WTC11 (cell line): ENCODE data around the gene UBFD1. TPM values are rescaled to one million over a fixed set of nuclear protein-coding genes. Genes with fewer than 3 reads are reported as not detected.
A peak's percentile ranks its signal among the peaks of the same experiment; 100 is the strongest.

Experiments
- ATAC-seq: fragments of 200-7000 bp; cut with Tn5 transposase; 2 replicates; pipeline ENCODE4 v1.10.0; 2021; ENCODE audit warnings: mild to moderate bottlenecking, moderate library complexity
- Bru-seq: library from RNA; stranded (reverse); fragments of 400-500 nt; gene quantifications from one replicate; lab custom pipeline; 2021; lab: Mats Ljungman, UMichigan
- CTCF ChIA-PET: fragments of 300-600 bp; sonication (Branson Sonifier 250); formaldehyde crosslinking; loops from one replicate; lab custom pipeline; 2021; ENCODE audit warnings: antibody characterized with exemption; lab: Charles Lee
- POLR2A ChIA-PET: fragments of 350-600 bp; sonication (Branson Sonifier 250); formaldehyde crosslinking; loops from one replicate; lab custom pipeline; 2021; ENCODE audit warnings: antibody characterized with exemption; lab: Charles Lee
- DNase-seq: peaks from one replicate; pipeline ENCODE4 v3.0.0; 2021; ENCODE audit warnings: low spot score
- H3K27ac Mint-ChIP-seq: 2 replicates; pipeline ENCODE4 v1.8.0; 2021; ENCODE audit warnings: mixed read lengths
- H3K27me3 Mint-ChIP-seq: 2 replicates; pipeline ENCODE4 v1.8.0; 2021; ENCODE audit warnings: low read depth, mild to moderate bottlenecking, moderate library complexity, mixed read lengths
- H3K36me3 Mint-ChIP-seq: 2 replicates; pipeline ENCODE4 v1.8.0; 2021; ENCODE audit warnings: mixed read lengths
- H3K4me1 Mint-ChIP-seq: 2 replicates; pipeline ENCODE4 v1.8.0; 2022; ENCODE audit warnings: mixed read lengths
- H3K4me3 Mint-ChIP-seq: 2 replicates; pipeline ENCODE4 v1.8.0; 2021; ENCODE audit warnings: mild to moderate bottlenecking, moderate library complexity, mixed read lengths
- H3K9me3 Mint-ChIP-seq: 2 replicates; pipeline ENCODE4 v1.8.0; 2021; ENCODE audit warnings: mixed read lengths
- CBFB ChIP-seq: sonication (generic); formaldehyde crosslinking; IDR thresholded peaks from 2 replicates; pipeline ENCODE4 v1.8.1; 2022; ENCODE audit warnings: mild to moderate bottlenecking, low read depth, missing genetic modification reagents
- ETV6 ChIP-seq: sonication (generic); formaldehyde crosslinking; IDR thresholded peaks from 2 replicates; pipeline ENCODE4 v1.8.1; 2022; ENCODE audit warnings: mild to moderate bottlenecking, missing genetic modification reagents
- FOXK1 ChIP-seq: sonication (generic); formaldehyde crosslinking; IDR thresholded peaks from 2 replicates; pipeline ENCODE4 v1.8.0; 2022; ENCODE audit warnings: mild to moderate bottlenecking, moderate library complexity, missing genetic modification reagents
- FOXP1 ChIP-seq: sonication (generic); formaldehyde crosslinking; IDR thresholded peaks from 2 replicates; pipeline ENCODE4 v1.8.0; 2022; ENCODE audit warnings: missing genetic modification reagents, mild to moderate bottlenecking, moderate library complexity, borderline replicate concordance
- JAZF1 ChIP-seq: fragments of 250-450 bp; sonication (Bioruptor Pico); IDR thresholded peaks from 2 replicates; pipeline ENCODE4 v1.9.0; 2021; ENCODE audit warnings: moderate library complexity, mild to moderate bottlenecking, inconsistent platforms
- NR3C1 ChIP-seq: sonication (generic); formaldehyde crosslinking; conservative IDR thresholded peaks from 2 replicates; pipeline ENCODE4 v1.8.1; 2023; ENCODE audit warnings: low read depth, mild to moderate bottlenecking, missing genetic modification reagents
- RELA ChIP-seq: sonication (generic); formaldehyde crosslinking; IDR thresholded peaks from 2 replicates; pipeline ENCODE4 v1.8.1; 2022; ENCODE audit warnings: missing genetic modification reagents, mild to moderate bottlenecking, borderline replicate concordance
- ZBTB21 ChIP-seq: sonication (generic); formaldehyde crosslinking; IDR thresholded peaks from 2 replicates; pipeline ENCODE4 v1.8.1; 2023; ENCODE audit warnings: mild to moderate bottlenecking, missing genetic modification reagents, borderline replicate concordance
- ZNF219 ChIP-seq: sonication (generic); formaldehyde crosslinking; IDR thresholded peaks from 2 replicates; pipeline ENCODE4 v1.8.0; 2023; ENCODE audit warnings: missing genetic modification reagents, mild to moderate bottlenecking, borderline replicate concordance
- long read RNA-seq, 3 experiments: library from RNA in 1 of 3; library from capped mRNA in 1 of 3; library from polyadenylated mRNA in 1 of 3; unstranded in 2 of 3; stranded (forward) in 1 of 3; transcript quantifications; one replicate each; pipeline ENCODE4 v2.0.0, GENCODE V29; 2021
- total RNA-seq: library from RNA; stranded (reverse); gene quantifications from 3 replicates; pipeline ENCODE4 v1.2.3, GENCODE V29; 2021
- TF ChIP-seq, protein P1 (sequence below): sonication (generic); formaldehyde crosslinking; IDR thresholded peaks from 2 replicates; pipeline ENCODE4 v1.8.1; 2022; ENCODE audit warnings: low read depth, missing genetic modification reagents, borderline replicate concordance
- TF ChIP-seq, protein P2 (sequence below): sonication (generic); formaldehyde crosslinking; conservative IDR thresholded peaks from 2 replicates; pipeline ENCODE4 v1.8.1; 2022; ENCODE audit warnings: mild to moderate bottlenecking, missing genetic modification reagents
- TF ChIP-seq, protein P3 (sequence below): sonication (generic); formaldehyde crosslinking; IDR thresholded peaks from 2 replicates; pipeline ENCODE4 v1.8.0; 2022; ENCODE audit warnings: mild to moderate bottlenecking, missing genetic modification reagents
- TF ChIP-seq, protein P4 (sequence below): fragments of 250-450 bp; sonication (Bioruptor Pico); IDR thresholded peaks from 2 replicates; pipeline ENCODE4 v1.8.0; 2021; ENCODE audit warnings: mild to moderate bottlenecking
- TF ChIP-seq, protein P5 (sequence below): fragments of 250-450 bp; sonication (Bioruptor Pico); IDR thresholded peaks from 2 replicates; pipeline ENCODE4 v1.9.0; 2021; ENCODE audit warnings: mild to moderate bottlenecking
- TF ChIP-seq, protein P6 (sequence below): sonication (generic); formaldehyde crosslinking; IDR thresholded peaks from 2 replicates; pipeline ENCODE4 v1.8.1; 2023; ENCODE audit warnings: mild to moderate bottlenecking, missing genetic modification reagents, moderate library complexity
- TF ChIP-seq, protein P7 (sequence below): sonication (generic); formaldehyde crosslinking; IDR thresholded peaks from 2 replicates; pipeline ENCODE4 v1.8.0; 2023; ENCODE audit warnings: missing genetic modification reagents, mild to moderate bottlenecking, borderline replicate concordance
- TF ChIP-seq, protein P8 (sequence below): sonication (generic); formaldehyde crosslinking; IDR thresholded peaks from 2 replicates; pipeline ENCODE4 v1.8.1; 2022; ENCODE audit warnings: low read depth, mild to moderate bottlenecking, moderate library complexity, missing genetic modification reagents, borderline replicate concordance

Gene UBFD1, protein sequence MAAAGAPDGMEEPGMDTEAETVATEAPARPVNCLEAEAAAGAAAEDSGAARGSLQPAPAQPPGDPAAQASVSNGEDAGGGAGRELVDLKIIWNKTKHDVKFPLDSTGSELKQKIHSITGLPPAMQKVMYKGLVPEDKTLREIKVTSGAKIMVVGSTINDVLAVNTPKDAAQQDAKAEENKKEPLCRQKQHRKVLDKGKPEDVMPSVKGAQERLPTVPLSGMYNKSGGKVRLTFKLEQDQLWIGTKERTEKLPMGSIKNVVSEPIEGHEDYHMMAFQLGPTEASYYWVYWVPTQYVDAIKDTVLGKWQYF
- total RNA-seq (109 to 128 TPM (median 115 TPM) in 3 replicates), Bru-seq, nascent RNA (percentile 89 among the genes with signal in this experiment)
- long read RNA-seq, experiment 1, full-length matches to known transcripts, result 341 of 496 reads
- long read RNA-seq, experiment 1, partial matches to known transcripts, result 120 of 496 reads
- long read RNA-seq, experiment 1, other reads (novel, unspliced or antisense), result 35 of 496 reads
- long read RNA-seq, experiment 2, full-length matches to known transcripts, result 23 of 102 reads
- long read RNA-seq, experiment 2, partial matches to known transcripts, result 20 of 102 reads
- long read RNA-seq, experiment 2, other reads (novel, unspliced or antisense), result 59 of 102 reads
- long read RNA-seq, experiment 3, partial matches to known transcripts, result 1 of 8 reads
- long read RNA-seq, experiment 3, other reads (novel, unspliced or antisense), result 7 of 8 reads

DNA sequence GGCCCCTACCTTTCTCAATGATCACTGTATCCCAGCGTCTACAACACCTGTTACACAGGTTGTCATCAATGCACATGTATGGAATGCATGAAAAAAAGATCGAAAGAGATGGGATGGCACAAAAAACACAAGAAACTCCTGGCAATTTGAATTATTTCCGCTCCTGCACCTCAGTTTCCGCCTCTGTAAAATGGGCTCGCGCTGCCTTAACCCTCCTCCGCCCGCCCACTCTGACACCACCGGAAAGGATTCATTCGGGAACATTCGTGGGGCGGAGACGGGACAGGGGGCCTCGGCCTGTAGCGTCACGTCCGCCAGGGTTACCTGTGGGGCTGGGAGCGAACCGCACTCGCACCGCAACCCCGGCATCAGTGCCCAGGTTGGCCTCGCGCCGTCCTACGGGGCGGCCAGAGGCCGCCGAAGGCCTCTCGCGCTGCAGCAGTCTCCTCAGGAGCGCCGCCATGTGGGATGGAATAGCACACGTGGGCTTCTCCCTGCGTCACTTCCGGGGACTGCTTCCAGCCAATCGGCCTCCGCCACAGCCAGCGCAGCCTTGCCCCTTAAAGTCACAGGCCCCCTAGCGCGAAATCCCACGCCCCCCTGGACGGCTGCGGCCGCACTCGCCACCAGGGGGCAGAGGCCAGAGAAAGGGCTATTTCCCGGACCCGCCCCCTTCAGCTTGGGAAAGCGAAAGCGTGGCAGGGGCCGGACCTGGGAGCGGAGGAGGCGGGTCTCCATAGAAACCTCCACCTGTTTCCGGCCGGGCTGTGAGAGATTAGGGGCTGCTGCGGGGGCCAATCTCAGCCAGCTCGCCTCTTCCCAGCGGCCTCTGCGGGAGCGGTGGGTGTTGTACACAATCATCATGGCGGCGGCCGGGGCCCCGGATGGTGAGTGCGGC lies at the start of gene UBFD1, which contains the start of gene EARS2:
Gene UBFD1 (plus strand): TSS at position 847 of the 898 bp plus-strand sequence. CDS start 16 bp downstream, at position 863.
Gene EARS2 (minus strand): TSS at position 470 of the 898 bp plus-strand sequence. CDS start 7 bp downstream, at position 463.
- ATAC-seq, result peak; percentile 95
- H3K27ac Mint-ChIP-seq, result peak within 1 kb of the TSS; percentile 85
- CTCF ChIA-PET, result interaction anchor here (0.6 to 2.3 kb wide), 14 partner anchors 12 to 488 kb away, joined by 3 to 22 read pairs (median 4); partner anchors contain the start of genes DCTN5 and NDUFAB1
- H3K9me3 Mint-ChIP-seq, result no peaks in the 10 kb centered on the region
- DNase-seq, result peak; percentile 98
- POLR2A ChIA-PET, result interaction anchor here (0.6 to 1.8 kb wide), 5 partner anchors 39 to 104 kb away, joined by 3 to 7 read pairs (median 4); partner anchors contain the start of genes COG7, DCTN5, GGA2 and NDUFAB1
- peaks cover 35% of the 10 kb centered on the region for H3K36me3 Mint-ChIP-seq
- no peaks in the 10 kb centered on the region for H3K27me3 Mint-ChIP-seq
- H3K4me1 Mint-ChIP-seq, result peaks cover 18% of the 10 kb centered on the region
- peak within 1 kb of the TSS; percentile 90 for H3K4me3 Mint-ChIP-seq
- TF ChIP-seq NR3C1 (CRISPR knock-in tag) (no peak), JAZF1 (CRISPR knock-in tag) (no peak), FOXP1 (CRISPR knock-in tag) (peak; percentile 86), ZBTB21 (CRISPR knock-in tag) (no peak), ZNF219 (CRISPR knock-in tag) (no peak), FOXK1 (peak; percentile 91), ETV6 (peak; percentile 94), CBFB (CRISPR knock-in tag) (no peak), RELA (CRISPR knock-in tag) (no peak)
- TF ChIP-seq, protein P1, sequence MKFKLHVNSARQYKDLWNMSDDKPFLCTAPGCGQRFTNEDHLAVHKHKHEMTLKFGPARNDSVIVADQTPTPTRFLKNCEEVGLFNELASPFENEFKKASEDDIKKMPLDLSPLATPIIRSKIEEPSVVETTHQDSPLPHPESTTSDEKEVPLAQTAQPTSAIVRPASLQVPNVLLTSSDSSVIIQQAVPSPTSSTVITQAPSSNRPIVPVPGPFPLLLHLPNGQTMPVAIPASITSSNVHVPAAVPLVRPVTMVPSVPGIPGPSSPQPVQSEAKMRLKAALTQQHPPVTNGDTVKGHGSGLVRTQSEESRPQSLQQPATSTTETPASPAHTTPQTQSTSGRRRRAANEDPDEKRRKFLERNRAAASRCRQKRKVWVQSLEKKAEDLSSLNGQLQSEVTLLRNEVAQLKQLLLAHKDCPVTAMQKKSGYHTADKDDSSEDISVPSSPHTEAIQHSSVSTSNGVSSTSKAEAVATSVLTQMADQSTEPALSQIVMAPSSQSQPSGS (CRISPR knock-in tag), result no peak
- TF ChIP-seq, protein P2, sequence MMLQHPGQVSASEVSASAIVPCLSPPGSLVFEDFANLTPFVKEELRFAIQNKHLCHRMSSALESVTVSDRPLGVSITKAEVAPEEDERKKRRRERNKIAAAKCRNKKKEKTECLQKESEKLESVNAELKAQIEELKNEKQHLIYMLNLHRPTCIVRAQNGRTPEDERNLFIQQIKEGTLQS (CRISPR knock-in tag), result no peak
- TF ChIP-seq, protein P3, sequence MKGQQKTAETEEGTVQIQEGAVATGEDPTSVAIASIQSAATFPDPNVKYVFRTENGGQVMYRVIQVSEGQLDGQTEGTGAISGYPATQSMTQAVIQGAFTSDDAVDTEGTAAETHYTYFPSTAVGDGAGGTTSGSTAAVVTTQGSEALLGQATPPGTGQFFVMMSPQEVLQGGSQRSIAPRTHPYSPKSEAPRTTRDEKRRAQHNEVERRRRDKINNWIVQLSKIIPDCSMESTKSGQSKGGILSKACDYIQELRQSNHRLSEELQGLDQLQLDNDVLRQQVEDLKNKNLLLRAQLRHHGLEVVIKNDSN, result peak; percentile 93
- TF ChIP-seq, protein P4, sequence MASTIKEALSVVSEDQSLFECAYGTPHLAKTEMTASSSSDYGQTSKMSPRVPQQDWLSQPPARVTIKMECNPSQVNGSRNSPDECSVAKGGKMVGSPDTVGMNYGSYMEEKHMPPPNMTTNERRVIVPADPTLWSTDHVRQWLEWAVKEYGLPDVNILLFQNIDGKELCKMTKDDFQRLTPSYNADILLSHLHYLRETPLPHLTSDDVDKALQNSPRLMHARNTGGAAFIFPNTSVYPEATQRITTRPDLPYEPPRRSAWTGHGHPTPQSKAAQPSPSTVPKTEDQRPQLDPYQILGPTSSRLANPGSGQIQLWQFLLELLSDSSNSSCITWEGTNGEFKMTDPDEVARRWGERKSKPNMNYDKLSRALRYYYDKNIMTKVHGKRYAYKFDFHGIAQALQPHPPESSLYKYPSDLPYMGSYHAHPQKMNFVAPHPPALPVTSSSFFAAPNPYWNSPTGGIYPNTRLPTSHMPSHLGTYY (CRISPR knock-in tag), result peak; percentile 65; the same call in 1 of the 2 replicates
- TF ChIP-seq, protein P5, sequence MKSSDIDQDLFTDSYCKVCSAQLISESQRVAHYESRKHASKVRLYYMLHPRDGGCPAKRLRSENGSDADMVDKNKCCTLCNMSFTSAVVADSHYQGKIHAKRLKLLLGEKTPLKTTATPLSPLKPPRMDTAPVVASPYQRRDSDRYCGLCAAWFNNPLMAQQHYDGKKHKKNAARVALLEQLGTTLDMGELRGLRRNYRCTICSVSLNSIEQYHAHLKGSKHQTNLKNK (CRISPR knock-in tag), result no peak
- TF ChIP-seq, protein P6, sequence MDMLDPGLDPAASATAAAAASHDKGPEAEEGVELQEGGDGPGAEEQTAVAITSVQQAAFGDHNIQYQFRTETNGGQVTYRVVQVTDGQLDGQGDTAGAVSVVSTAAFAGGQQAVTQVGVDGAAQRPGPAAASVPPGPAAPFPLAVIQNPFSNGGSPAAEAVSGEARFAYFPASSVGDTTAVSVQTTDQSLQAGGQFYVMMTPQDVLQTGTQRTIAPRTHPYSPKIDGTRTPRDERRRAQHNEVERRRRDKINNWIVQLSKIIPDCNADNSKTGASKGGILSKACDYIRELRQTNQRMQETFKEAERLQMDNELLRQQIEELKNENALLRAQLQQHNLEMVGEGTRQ, result peak; percentile 93
- TF ChIP-seq, protein P7, sequence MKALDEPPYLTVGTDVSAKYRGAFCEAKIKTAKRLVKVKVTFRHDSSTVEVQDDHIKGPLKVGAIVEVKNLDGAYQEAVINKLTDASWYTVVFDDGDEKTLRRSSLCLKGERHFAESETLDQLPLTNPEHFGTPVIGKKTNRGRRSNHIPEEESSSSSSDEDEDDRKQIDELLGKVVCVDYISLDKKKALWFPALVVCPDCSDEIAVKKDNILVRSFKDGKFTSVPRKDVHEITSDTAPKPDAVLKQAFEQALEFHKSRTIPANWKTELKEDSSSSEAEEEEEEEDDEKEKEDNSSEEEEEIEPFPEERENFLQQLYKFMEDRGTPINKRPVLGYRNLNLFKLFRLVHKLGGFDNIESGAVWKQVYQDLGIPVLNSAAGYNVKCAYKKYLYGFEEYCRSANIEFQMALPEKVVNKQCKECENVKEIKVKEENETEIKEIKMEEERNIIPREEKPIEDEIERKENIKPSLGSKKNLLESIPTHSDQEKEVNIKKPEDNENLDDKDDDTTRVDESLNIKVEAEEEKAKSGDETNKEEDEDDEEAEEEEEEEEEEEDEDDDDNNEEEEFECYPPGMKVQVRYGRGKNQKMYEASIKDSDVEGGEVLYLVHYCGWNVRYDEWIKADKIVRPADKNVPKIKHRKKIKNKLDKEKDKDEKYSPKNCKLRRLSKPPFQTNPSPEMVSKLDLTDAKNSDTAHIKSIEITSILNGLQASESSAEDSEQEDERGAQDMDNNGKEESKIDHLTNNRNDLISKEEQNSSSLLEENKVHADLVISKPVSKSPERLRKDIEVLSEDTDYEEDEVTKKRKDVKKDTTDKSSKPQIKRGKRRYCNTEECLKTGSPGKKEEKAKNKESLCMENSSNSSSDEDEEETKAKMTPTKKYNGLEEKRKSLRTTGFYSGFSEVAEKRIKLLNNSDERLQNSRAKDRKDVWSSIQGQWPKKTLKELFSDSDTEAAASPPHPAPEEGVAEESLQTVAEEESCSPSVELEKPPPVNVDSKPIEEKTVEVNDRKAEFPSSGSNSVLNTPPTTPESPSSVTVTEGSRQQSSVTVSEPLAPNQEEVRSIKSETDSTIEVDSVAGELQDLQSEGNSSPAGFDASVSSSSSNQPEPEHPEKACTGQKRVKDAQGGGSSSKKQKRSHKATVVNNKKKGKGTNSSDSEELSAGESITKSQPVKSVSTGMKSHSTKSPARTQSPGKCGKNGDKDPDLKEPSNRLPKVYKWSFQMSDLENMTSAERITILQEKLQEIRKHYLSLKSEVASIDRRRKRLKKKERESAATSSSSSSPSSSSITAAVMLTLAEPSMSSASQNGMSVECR (CRISPR knock-in tag), result peak; percentile 37; the same call in 1 of the 2 replicates
- TF ChIP-seq, protein P8, sequence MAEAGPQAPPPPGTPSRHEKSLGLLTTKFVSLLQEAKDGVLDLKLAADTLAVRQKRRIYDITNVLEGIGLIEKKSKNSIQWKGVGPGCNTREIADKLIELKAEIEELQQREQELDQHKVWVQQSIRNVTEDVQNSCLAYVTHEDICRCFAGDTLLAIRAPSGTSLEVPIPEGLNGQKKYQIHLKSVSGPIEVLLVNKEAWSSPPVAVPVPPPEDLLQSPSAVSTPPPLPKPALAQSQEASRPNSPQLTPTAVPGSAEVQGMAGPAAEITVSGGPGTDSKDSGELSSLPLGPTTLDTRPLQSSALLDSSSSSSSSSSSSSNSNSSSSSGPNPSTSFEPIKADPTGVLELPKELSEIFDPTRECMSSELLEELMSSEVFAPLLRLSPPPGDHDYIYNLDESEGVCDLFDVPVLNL (CRISPR knock-in tag), result no peak; the same call in 1 of the 2 replicates
